ENCODE data around the gene TMEM121. TPM values are rescaled to one million over a fixed set of nuclear protein-coding genes. Genes with fewer than 3 reads are reported as not detected.
A peak's percentile ranks its signal among the peaks of the same experiment; 100 is the strongest.
"Not testable (repeated sequence)": the region's sequence is repeated elsewhere in the genome, so short reads cannot be mapped to it uniquely, and the experiment has no call there.

The TMEM121 gene
- polyA plus RNA-seq, 3 donors, result 0.08 to 0.11 TPM; not detected in 1

DNA sequence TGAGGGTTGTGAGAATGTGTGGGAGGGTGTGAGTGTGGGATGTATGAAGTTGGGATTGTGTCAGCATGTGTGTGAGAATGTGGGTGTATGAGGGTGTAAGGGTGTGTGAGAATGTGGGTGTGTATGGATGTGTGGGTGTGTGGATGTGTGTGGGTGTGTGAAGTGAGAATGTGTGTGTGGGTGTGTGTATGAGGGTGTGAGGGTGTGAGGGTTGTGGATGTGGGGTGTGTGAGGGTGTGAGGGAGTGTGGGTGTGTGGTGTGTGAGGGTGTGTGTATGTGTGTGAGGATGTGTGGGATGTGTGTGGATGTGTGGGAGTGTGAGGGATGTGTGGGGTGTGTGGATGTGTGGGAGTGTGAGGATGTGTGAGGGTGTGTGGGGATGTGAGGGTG, 37.0 kb downstream of the TMEM121 start:
- Histone ChIP-seq H2AFZ (ENCODE audit: insufficient read depth, low read depth, low read length, poor library complexity, severe bottlenecking) (no peak overlapping the region), H3K79me2 (ENCODE audit: insufficient read depth, low read length) (no peaks in the 10 kb centered on the region), H3K4me1 (ENCODE audit: control insufficient read depth in 1 of 2, insufficient read depth in 2 of 2, low read length in 2 of 2) (no peaks in the 10 kb centered on the region), H3K9ac (ENCODE audit: insufficient read depth, low read length, poor library complexity, severe bottlenecking) (no peak overlapping the region), H3K9me3 (replicated peaks in 1 of 2; ENCODE audit: control insufficient read depth in 1 of 2, insufficient read depth in 1 of 2, low read length in 2 of 2) (peaks cover 0 to 9% of the 10 kb centered on the region in 2 donors), H3K36me3 (replicated peaks in 1 of 2; ENCODE audit: control insufficient read depth in 1 of 2, insufficient read depth in 2 of 2, low read length in 2 of 2) (no peaks in the 10 kb centered on the region), H3K4me2 (replicated peaks; ENCODE audit: extremely low read depth, low read length, poor library complexity, severe bottlenecking) (no peak overlapping the region), H3K4me3 (replicated peaks in 1 of 3; ENCODE audit: low read depth in 2 of 3, low read length in 3 of 3) (no peak overlapping the region), H4K20me1 (ENCODE audit: insufficient read depth, low read length) (no peaks in the 10 kb centered on the region), H3K27me3 (ENCODE audit: control insufficient read depth in 2 of 2, insufficient read depth in 2 of 2, low read length in 2 of 2) (no peaks in the 10 kb centered on the region), H3K27ac (ENCODE audit: low read depth in 1 of 2, low read length in 2 of 2) (no peak overlapping the region)
- Mint-ChIP-seq H3K4me1 (no peaks in the 10 kb centered on the region), H3K9me3 (peaks cover 0 to 10% (median 2%) of the 10 kb centered on the region in 7 donors), H3K36me3 (no peaks in the 10 kb centered on the region), H3K4me3 (no peak overlapping the region), H3K27me3 (ENCODE audit: low read depth in 3 of 3) (peaks cover 0 to 2% (median 0%) of the 10 kb centered on the region in 3 donors), H3K27ac (peak overlapping the region in 1 of 7 donors; percentile 54)
- TF ChIP-seq CTCF (IDR thresholded peaks at IDR 0.05), result no peak
- intact Hi-C loops (cut with micrococcal nuclease), result loop anchor here in 1 of 2 donors (10.0 kb wide), 1 partner anchor 121 kb away; no protein-coding TSS in a partner anchor
- DNase-seq, result no peak

- not testable (repeated sequence) for H3K4me1 Mint-ChIP-seq; H3K27me3 ChIP-seq (ENCODE audit: control insufficient read depth in 2 of 2, insufficient read depth in 2 of 2, low read length in 2 of 2); H3K9me3 ChIP-seq (replicated peaks in 1 of 2; ENCODE audit: control insufficient read depth in 1 of 2, insufficient read depth in 1 of 2, low read length in 2 of 2); H4K20me1 ChIP-seq (ENCODE audit: insufficient read depth, low read length); H3K27ac ChIP-seq (ENCODE audit: low read depth in 1 of 2, low read length in 2 of 2); H3K36me3 Mint-ChIP-seq; H3K79me2 ChIP-seq (ENCODE audit: insufficient read depth, low read length); DNase-seq; H3K36me3 ChIP-seq (replicated peaks in 1 of 2; ENCODE audit: control insufficient read depth in 1 of 2, insufficient read depth in 2 of 2, low read length in 2 of 2); H3K9ac ChIP-seq (ENCODE audit: insufficient read depth, low read length, poor library complexity, severe bottlenecking); H3K27ac Mint-ChIP-seq; H3K27me3 Mint-ChIP-seq (ENCODE audit: low read depth in 3 of 3); H3K4me3 ChIP-seq (replicated peaks in 1 of 3; ENCODE audit: low read depth in 2 of 3, low read length in 3 of 3); H3K4me3 Mint-ChIP-seq; H2AFZ ChIP-seq (ENCODE audit: insufficient read depth, low read depth, low read length, poor library complexity, severe bottlenecking); H3K4me2 ChIP-seq (replicated peaks; ENCODE audit: extremely low read depth, low read length, poor library complexity, severe bottlenecking); H3K4me1 ChIP-seq (ENCODE audit: control insufficient read depth in 1 of 2, insufficient read depth in 2 of 2, low read length in 2 of 2)
- peaks cover 0 to 13% (median 2%) of the 10 kb centered on the region in 7 donors for H3K9me3 Mint-ChIP-seq
- intact Hi-C loops (cut with micrococcal nuclease), result loop anchor here in 1 of 2 donors (10.0 kb wide), 1 partner anchor 120 kb away; no protein-coding TSS in a partner anchor
- WGBS (ENCODE audit: insufficient coverage), result 84% methylated on average over 5 of the region's 16 CpGs
These were observed 38.2 kb downstream of the TMEM121 start for GRCh38 chr14:105564536-105564935.

DNA sequence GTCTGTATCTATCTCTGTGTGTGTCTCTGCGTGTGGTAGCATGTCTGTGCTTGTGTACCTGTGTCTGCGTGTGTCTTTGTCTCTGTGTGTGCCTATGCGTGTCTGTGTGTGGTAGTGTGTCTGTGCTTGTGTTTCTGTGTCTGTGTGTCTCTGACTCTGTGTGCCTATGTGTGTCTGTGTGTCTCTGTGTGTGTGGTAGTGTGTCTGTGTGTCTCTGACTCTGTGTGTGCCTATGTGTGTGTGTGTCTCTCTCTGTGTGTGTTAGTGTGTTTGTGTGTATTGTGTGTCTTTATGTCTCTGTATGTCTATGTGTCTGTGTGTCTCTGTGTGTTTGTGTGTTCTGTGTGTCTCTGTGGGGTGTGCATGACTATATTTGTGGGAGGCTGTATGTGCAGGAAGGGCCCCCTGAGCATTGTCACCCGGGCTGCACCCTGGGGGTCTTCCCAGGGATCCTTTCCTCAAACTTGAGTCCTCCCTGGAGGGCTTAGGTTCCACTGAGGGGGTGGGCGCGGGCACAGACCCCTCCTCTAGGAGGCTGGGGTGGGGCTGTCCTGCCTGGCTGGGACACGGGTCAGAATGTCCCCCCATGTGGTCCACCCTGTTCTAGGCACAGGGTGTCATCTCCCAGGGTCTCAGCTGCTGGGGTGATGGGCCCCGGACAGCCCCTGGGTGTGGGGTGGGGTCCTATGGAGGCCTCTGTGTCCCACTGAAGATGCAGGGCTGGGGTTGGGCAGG, 39.0 kb downstream of the TMEM121 start:
- H3K79me2 ChIP-seq (ENCODE audit: insufficient read depth, low read length); H3K27ac ChIP-seq (ENCODE audit: low read depth in 1 of 2, low read length in 2 of 2); DNase-seq; H3K4me3 ChIP-seq (replicated peaks in 1 of 3; ENCODE audit: low read depth in 2 of 3, low read length in 3 of 3); H2AFZ ChIP-seq (ENCODE audit: insufficient read depth, low read depth, low read length, poor library complexity, severe bottlenecking); H3K9me3 ChIP-seq (replicated peaks in 1 of 2; ENCODE audit: control insufficient read depth in 1 of 2, insufficient read depth in 1 of 2, low read length in 2 of 2); H4K20me1 ChIP-seq (ENCODE audit: insufficient read depth, low read length); H3K36me3 Mint-ChIP-seq; H3K9ac ChIP-seq (ENCODE audit: insufficient read depth, low read length, poor library complexity, severe bottlenecking); H3K36me3 ChIP-seq (replicated peaks in 1 of 2; ENCODE audit: control insufficient read depth in 1 of 2, insufficient read depth in 2 of 2, low read length in 2 of 2); H3K4me2 ChIP-seq (replicated peaks; ENCODE audit: extremely low read depth, low read length, poor library complexity, severe bottlenecking); H3K4me3 Mint-ChIP-seq; H3K4me1 ChIP-seq (ENCODE audit: control insufficient read depth in 1 of 2, insufficient read depth in 2 of 2, low read length in 2 of 2); H3K27me3 ChIP-seq (ENCODE audit: control insufficient read depth in 2 of 2, insufficient read depth in 2 of 2, low read length in 2 of 2); H3K27me3 Mint-ChIP-seq (ENCODE audit: low read depth in 3 of 3); H3K4me1 Mint-ChIP-seq: not testable (repeated sequence)
- 100% methylated on average over 3 of the region's 8 CpGs for WGBS (ENCODE audit: insufficient coverage)
- H3K27ac Mint-ChIP-seq, result peak overlapping the region in 1 of 7 donors; percentile 59
- peaks cover 0 to 21% (median 5%) of the 10 kb centered on the region in 7 donors for H3K9me3 Mint-ChIP-seq
- intact Hi-C loops (cut with micrococcal nuclease), result loop anchor here (5.0 to 10.0 kb wide), 2 partner anchors 119 to 122 kb away; no protein-coding TSS in a partner anchor

Measured in CD14-positive monocyte (primary cell).